ENCODE data around the gene LETM1.

DNA sequence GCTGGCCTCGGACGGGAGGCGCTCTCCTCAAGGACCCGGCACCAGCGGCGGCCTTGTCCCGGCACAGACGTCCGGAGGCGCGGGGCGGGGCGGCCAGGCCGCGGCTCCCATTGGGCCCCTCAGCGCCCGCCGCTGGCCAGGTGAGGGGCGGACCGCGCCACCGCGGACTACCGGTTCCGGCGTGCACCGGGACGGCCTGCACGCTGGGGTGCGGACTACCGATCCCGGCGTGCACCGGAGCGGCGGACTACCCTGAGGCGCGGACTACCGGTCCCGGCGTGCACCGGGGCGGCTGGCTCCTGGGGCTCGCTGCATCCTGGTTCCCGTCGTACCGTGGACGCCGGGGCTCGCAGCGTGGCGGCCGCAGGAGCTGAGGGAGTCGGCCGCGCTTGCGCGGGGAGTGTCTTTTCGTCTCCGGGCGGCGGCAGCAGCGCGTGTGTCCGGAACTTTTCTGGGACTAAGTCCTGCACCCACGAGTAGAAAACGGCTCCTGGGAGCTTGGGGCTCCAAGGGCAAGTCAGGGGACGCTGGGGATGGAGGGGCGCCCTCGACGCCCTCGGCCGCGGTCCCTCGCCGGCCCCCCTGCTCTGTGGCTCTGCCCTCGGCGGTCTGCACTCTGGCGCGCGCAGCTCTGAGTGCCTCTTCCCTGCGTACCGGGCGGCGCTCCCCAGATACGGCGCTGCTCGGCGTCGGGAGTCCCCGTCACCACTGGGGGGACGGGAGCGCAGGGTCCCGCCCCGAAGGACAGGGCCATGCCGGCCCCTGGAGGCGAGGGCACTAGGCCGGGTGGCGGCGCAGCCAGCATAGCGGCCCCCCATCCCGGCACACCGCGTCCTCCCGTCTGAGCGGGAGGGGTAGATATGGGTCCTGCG is at the start of gene LETM1:
- TF ChIP-seq, protein P1, sequence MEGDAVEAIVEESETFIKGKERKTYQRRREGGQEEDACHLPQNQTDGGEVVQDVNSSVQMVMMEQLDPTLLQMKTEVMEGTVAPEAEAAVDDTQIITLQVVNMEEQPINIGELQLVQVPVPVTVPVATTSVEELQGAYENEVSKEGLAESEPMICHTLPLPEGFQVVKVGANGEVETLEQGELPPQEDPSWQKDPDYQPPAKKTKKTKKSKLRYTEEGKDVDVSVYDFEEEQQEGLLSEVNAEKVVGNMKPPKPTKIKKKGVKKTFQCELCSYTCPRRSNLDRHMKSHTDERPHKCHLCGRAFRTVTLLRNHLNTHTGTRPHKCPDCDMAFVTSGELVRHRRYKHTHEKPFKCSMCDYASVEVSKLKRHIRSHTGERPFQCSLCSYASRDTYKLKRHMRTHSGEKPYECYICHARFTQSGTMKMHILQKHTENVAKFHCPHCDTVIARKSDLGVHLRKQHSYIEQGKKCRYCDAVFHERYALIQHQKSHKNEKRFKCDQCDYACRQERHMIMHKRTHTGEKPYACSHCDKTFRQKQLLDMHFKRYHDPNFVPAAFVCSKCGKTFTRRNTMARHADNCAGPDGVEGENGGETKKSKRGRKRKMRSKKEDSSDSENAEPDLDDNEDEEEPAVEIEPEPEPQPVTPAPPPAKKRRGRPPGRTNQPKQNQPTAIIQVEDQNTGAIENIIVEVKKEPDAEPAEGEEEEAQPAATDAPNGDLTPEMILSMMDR (IDR thresholded peaks at IDR 0.05; ENCODE audit: poor library complexity), result no peak
- TF ChIP-seq EZH2 (IDR thresholded peaks at IDR 0.05; ENCODE audit: borderline replicate concordance) (no peak), EZH2phosphoT487 (IDR thresholded peaks at IDR 0.05; ENCODE audit: low read depth, severe bottlenecking, unreplicated experiment) (no peak)
